Panc1 (cell line): ENCODE results near the gene MED12L.

Experiments
- POLR2AphosphoS5 ChIP-seq: IDR thresholded peaks from 2 replicates; pipeline ENCODE4 v1.6.1; 2012; ENCODE audit warnings: mild to moderate bottlenecking, low read depth, low read length, moderate library complexity
- TF ChIP-seq, protein P1 (sequence below): fragments of 450-650 bp; IDR thresholded peaks from 2 replicates; pipeline ENCODE4 v1.5.1; 2017; ENCODE audit warnings: mild to moderate bottlenecking

DNA sequence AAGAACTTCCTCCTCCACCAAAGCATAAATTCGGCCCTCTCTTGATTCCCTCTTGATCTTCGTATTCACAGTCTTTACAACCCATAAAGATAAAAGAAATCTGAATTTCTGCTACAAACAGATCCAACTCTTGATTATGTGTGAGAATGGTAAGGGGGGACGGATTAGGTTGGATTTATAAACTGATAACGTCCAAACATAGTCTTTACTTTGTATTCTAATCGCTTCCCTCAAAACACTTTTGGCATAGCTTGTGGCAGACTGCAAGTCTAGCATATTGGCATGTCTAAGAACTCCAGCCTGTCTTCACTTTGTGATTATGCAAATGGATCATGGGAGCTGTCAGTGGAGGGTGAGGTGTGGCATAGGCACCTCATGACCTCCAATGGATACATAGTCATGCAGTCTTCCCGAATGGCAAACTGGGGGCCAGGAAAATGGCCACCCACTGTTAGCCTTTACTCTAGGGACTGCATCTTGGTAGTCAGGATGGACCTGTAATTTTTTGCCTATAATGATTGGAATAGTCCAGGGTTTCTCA is 141.9 kb downstream of the MED12L start:
- TF ChIP-seq, protein P1, sequence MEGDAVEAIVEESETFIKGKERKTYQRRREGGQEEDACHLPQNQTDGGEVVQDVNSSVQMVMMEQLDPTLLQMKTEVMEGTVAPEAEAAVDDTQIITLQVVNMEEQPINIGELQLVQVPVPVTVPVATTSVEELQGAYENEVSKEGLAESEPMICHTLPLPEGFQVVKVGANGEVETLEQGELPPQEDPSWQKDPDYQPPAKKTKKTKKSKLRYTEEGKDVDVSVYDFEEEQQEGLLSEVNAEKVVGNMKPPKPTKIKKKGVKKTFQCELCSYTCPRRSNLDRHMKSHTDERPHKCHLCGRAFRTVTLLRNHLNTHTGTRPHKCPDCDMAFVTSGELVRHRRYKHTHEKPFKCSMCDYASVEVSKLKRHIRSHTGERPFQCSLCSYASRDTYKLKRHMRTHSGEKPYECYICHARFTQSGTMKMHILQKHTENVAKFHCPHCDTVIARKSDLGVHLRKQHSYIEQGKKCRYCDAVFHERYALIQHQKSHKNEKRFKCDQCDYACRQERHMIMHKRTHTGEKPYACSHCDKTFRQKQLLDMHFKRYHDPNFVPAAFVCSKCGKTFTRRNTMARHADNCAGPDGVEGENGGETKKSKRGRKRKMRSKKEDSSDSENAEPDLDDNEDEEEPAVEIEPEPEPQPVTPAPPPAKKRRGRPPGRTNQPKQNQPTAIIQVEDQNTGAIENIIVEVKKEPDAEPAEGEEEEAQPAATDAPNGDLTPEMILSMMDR: no peak
- TF ChIP-seq POLR2AphosphoS5: no peak
